ENCODE measurements around the gene DARS2.

The DARS2 gene

GRCh38 chr1:173889885-173890284, 65.4 kb downstream of the DARS2 start:
- Histone ChIP-seq H3K4me3 (ENCODE audit: low read length) (no peak overlapping the region), H3K9ac (ENCODE audit: low read length) (no peak overlapping the region), H3K9me3 (ENCODE audit: control insufficient read depth, low read length) (no peaks in the 10 kb centered on the region), H3K36me3 (ENCODE audit: control insufficient read depth, insufficient read depth, low read length, severe bottlenecking) (peaks cover 23% of the 10 kb centered on the region), H3K27me3 (replicated peaks; ENCODE audit: control insufficient read depth, insufficient read depth, low read length) (no peaks in the 10 kb centered on the region), H3K4me1 (ENCODE audit: control insufficient read depth, insufficient read depth, low read length) (no peaks in the 10 kb centered on the region)
- no peak for DNase-seq (ENCODE audit: low read depth)

- Histone ChIP-seq H3K4me1 (ENCODE audit: control insufficient read depth, insufficient read depth, low read length) (no peaks in the 10 kb centered on the region), H3K27me3 (replicated peaks; ENCODE audit: control insufficient read depth, insufficient read depth, low read length) (no peaks in the 10 kb centered on the region), H3K4me3 (ENCODE audit: low read length) (no peak overlapping the region), H3K9me3 (ENCODE audit: control insufficient read depth, low read length) (no peaks in the 10 kb centered on the region), H3K9ac (ENCODE audit: low read length) (no peak overlapping the region), H3K36me3 (ENCODE audit: control insufficient read depth, insufficient read depth, low read length, severe bottlenecking) (no peaks in the 10 kb centered on the region)
- DNase-seq (ENCODE audit: low read depth): no peak
Observed at GRCh38 chr1:173893611-173894010, 69.1 kb downstream of the DARS2 start.

- no peaks in the 10 kb centered on the region for H3K4me1 ChIP-seq (ENCODE audit: control insufficient read depth, insufficient read depth, low read length)
- H3K36me3 ChIP-seq (ENCODE audit: control insufficient read depth, insufficient read depth, low read length, severe bottlenecking): no peaks in the 10 kb centered on the region
- no peak for DNase-seq (ENCODE audit: low read depth)
- H3K4me3 ChIP-seq (ENCODE audit: low read length): no peak overlapping the region
- H3K9ac ChIP-seq (ENCODE audit: low read length): no peak overlapping the region
- no peaks in the 10 kb centered on the region for H3K9me3 ChIP-seq (ENCODE audit: control insufficient read depth, low read length)
- no peaks in the 10 kb centered on the region for H3K27me3 ChIP-seq (replicated peaks; ENCODE audit: control insufficient read depth, insufficient read depth, low read length)
Observed at GRCh38 chr1:173894189-173894588, 69.7 kb downstream of the DARS2 start.

- H3K36me3 ChIP-seq (ENCODE audit: control insufficient read depth, insufficient read depth, low read length, severe bottlenecking): no peaks in the 10 kb centered on the region
- no peak for DNase-seq (ENCODE audit: low read depth)
- no peaks in the 10 kb centered on the region for H3K9me3 ChIP-seq (ENCODE audit: control insufficient read depth, low read length)
- H3K4me1 ChIP-seq (ENCODE audit: control insufficient read depth, insufficient read depth, low read length): peaks cover 6% of the 10 kb centered on the region
- H3K4me3 ChIP-seq (ENCODE audit: low read length): no peak overlapping the region
- no peaks in the 10 kb centered on the region for H3K27me3 ChIP-seq (replicated peaks; ENCODE audit: control insufficient read depth, insufficient read depth, low read length)
- no peak overlapping the region for H3K9ac ChIP-seq (ENCODE audit: low read length)
Observed at GRCh38 chr1:173900427-173900826, 76.0 kb downstream of the DARS2 start.

- DNase-seq (ENCODE audit: low read depth): no peak
Observed at GRCh38 chr1:173900992-173901391, 76.5 kb downstream of the DARS2 start.

GRCh38 chr1:173903827-173904531, 79.5 kb downstream of the DARS2 start:
- Histone ChIP-seq H3K36me3 (ENCODE audit: control insufficient read depth, insufficient read depth, low read length, severe bottlenecking) (no peaks in the 10 kb centered on the region), H3K9ac (ENCODE audit: low read length) (no peak overlapping the region), H3K9me3 (ENCODE audit: control insufficient read depth, low read length) (no peaks in the 10 kb centered on the region), H3K4me1 (ENCODE audit: control insufficient read depth, insufficient read depth, low read length) (peaks cover 6% of the 10 kb centered on the region), H3K4me3 (ENCODE audit: low read length) (no peak overlapping the region), H3K27me3 (replicated peaks; ENCODE audit: control insufficient read depth, insufficient read depth, low read length) (no peaks in the 10 kb centered on the region)
- DNase-seq (ENCODE audit: low read depth): no peak

More at GRCh38 chr1:173900992-173901391, 76.5 kb downstream of the DARS2 start:
- H3K27me3 ChIP-seq (replicated peaks; ENCODE audit: control insufficient read depth, insufficient read depth, low read length): no peaks in the 10 kb centered on the region
- no peaks in the 10 kb centered on the region for H3K36me3 ChIP-seq (ENCODE audit: control insufficient read depth, insufficient read depth, low read length, severe bottlenecking)
- no peaks in the 10 kb centered on the region for H3K9me3 ChIP-seq (ENCODE audit: control insufficient read depth, low read length)
- no peak overlapping the region for H3K9ac ChIP-seq (ENCODE audit: low read length)
- H3K4me3 ChIP-seq (ENCODE audit: low read length): no peak overlapping the region
- H3K4me1 ChIP-seq (ENCODE audit: control insufficient read depth, insufficient read depth, low read length): peaks cover 6% of the 10 kb centered on the region
